ENCODE measurements around the gene TRMT1L.

TRMT1L gene

GRCh38 chr1:185112356-185112755, 44.4 kb downstream of the TRMT1L start:
- DNase-seq = no peak

- DNase-seq = no peak
These were observed 44.9 kb downstream of the TRMT1L start for GRCh38 chr1:185111873-185112272.

GRCh38 chr1:185110145-185110544, 46.6 kb downstream of the TRMT1L start:
- DNase-seq = no peak

- DNase-seq = no peak
These were observed 48.4 kb downstream of the TRMT1L start for GRCh38 chr1:185108321-185108720.

GRCh38 chr1:185105121-185105520, 51.6 kb downstream of the TRMT1L start:
- no peak for DNase-seq

GRCh38 chr1:185104083-185104482, 52.7 kb downstream of the TRMT1L start:
- no peak for DNase-seq

GRCh38 chr1:185096531-185096930, 60.2 kb downstream of the TRMT1L start:
- no peak for DNase-seq

- DNase-seq = no peak
These were observed 62.0 kb downstream of the TRMT1L start for GRCh38 chr1:185094761-185095160.

GRCh38 chr1:185091480-185091879, 65.3 kb downstream of the TRMT1L start:
- no peak for DNase-seq

GRCh38 chr1:185087746-185088145, 69.0 kb downstream of the TRMT1L start:
- DNase-seq = no peak

- no peak for DNase-seq
These were observed 69.7 kb downstream of the TRMT1L start for GRCh38 chr1:185087101-185087500.

- no peak for DNase-seq
These were observed 72.9 kb downstream of the TRMT1L start for GRCh38 chr1:185083818-185084217.

GRCh38 chr1:185080422-185080821, 76.3 kb downstream of the TRMT1L start:
- no peak for DNase-seq

- no peak for DNase-seq
These were observed 79.4 kb downstream of the TRMT1L start for GRCh38 chr1:185077374-185077773.

- no peak for DNase-seq
These were observed 81.3 kb downstream of the TRMT1L start for GRCh38 chr1:185075476-185075875.

- no peak for DNase-seq
These were observed 82.4 kb downstream of the TRMT1L start for GRCh38 chr1:185074307-185074706.

GRCh38 chr1:185073725-185074124, 83.0 kb downstream of the TRMT1L start:
- DNase-seq = no peak

- DNase-seq = no peak
These were observed 86.7 kb downstream of the TRMT1L start for GRCh38 chr1:185070051-185070450.

GRCh38 chr1:185069202-185069772, 87.5 kb downstream of the TRMT1L start:
- no peak for DNase-seq

- no peak for DNase-seq
These were observed 88.4 kb downstream of the TRMT1L start for GRCh38 chr1:185068341-185068740.

Data from hippocampal formation (tissue), 2 donors.